ENCODE measurements around the gene LRRK2.

Gene LRRK2

GRCh38 chr12:40399656-40400055, 174.9 kb downstream of the LRRK2 start:
- no peak for DNase-seq (ENCODE audit: low read depth in 2 of 2, low spot score in 1 of 2)

GRCh38 chr12:40405419-40405818, 180.6 kb downstream of the LRRK2 start:
- no peak for DNase-seq (ENCODE audit: low read depth in 2 of 2, low spot score in 1 of 2)
